Glomerular visceral epithelial cell (primary cell): Measurements from ENCODE around the gene NME5.

ENCODE experiments used
- DNase-seq: peaks from one replicate; pipeline ENCODE4 v3.0.0-alpha.2; 2016; ENCODE audit errors: extremely low spot score

The NME5 gene

DNA sequence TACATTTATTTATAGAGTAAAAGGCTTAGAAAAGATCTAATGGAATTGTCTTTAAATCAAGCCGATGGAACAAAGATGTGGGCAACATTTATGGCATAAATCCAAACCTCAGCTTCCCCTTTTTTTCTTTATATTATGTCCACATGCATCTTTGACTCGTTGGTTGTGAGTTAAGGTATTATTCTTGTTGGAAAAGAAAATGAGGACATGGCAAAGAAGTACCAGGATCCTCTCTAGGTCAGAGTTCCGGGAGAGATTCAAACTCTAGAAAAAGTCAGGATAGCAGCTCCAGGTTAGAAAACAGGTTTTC lies 508 bp upstream of the NME5 start:
- no peak for DNase-seq

DNA sequence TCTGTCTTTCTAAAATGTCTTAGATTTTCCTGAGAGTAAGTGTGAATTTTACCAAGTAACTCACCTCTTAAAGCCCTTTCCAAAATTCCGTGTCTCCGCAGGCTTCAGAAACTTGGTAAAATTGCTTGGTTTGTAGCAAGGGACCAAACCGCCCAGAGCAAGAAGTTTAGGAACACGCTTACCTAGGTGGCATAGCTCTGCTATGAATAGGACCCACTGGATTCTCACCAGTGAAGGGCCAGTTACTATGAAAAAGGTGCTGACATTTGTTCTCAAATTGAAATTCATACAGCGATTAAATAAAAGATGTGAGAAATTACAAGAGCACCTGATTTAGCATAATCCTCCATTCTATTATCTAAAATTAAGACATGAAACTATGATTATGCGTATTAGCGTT lies 6.7 kb downstream of the NME5 start:
- DNase-seq = no peak

DNA sequence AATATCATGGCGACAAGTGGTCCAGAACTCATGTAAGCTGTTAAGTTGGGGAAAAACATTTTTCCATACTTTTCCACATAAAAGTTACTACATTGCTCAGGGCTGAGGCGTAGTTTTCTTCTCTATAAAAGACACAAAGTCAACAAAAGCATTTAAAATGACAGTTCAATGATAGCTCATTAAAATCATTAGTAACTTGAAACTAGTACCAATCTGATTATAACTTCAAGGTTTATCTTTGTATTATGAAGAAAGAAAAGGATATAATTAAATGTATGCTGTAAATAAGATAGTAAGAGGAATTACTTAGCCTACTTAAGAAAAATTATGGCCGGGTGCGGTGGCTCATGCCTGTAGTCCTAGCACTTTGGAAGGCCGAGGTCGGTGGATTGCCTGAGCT lies 9.9 kb downstream of the NME5 start:
- DNase-seq = no peak

DNA sequence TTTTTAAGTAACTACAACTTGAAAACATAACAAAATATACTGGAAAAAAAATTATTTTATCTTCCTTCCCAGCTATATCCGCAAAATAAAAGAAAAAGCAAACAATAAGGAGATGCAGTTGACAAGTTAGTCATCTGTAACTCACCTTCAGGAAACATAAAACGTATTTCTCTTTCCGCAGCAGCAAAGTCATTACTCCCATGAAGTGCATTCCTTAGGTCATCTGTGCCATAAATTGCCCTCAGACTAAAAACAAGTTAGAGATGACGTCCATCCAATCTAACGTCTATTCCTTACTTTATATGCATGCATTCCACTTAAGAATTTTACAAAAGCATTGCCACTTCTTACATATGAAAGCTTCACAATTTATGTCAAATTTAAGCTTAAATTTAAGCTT lies 10.9 kb downstream of the NME5 start:
- no peak for DNase-seq

GRCh38 chr5:138115254-138115653 lies 24.0 kb downstream of the NME5 start:
- no peak for DNase-seq

- peak; percentile 11 for DNase-seq
Observed at GRCh38 chr5:138111937-138112336, 27.3 kb downstream of the NME5 start.

DNA sequence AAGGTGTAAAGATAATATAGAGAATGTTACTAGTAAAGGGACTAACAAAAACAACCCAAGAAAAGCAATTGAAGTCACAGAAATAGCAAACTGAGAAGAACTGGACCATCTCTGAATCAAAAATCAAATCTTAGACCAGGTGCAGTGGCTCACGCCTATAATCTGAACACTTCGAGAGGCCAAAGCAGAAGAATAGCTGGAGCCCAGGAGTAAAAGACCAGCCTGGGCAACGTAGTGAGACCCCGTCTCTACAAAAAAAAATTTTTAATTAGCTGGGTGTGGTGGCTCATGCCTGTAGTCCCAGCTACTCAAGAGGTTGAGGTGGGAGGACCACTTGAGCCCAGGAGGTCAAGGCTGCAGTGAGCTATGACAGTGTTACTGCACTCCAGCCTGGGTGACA lies 28.0 kb downstream of the NME5 start:
- DNase-seq = no peak

GRCh38 chr5:138110266-138110963 lies 28.8 kb downstream of the NME5 start:
- DNase-seq = peak; percentile 15

GRCh38 chr5:138109463-138110265 lies 29.6 kb downstream of the NME5 start:
- DNase-seq = peak; percentile 35

DNA sequence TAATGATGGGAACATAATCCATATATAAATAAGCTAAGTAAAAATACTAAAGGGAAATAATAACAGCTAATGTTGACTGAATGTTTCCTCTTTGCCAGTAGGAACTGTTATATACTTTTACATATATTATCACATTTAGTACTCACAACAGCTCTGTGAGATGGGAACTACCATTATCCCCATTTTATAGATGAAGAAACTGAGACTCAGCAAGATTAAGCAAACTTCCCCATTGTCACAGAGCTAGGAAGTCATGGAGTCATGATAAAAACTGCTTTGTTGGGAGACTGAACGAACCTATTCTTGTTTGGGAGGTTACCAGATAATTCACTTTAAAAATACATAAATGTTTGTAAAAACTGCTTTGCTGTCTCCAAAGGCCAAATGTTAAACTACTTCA lies 32.0 kb downstream of the NME5 start:
- no peak for DNase-seq

- DNase-seq = no peak
Observed at GRCh38 chr5:138105709-138106108, 33.5 kb downstream of the NME5 start.

- DNase-seq = no peak
Observed at GRCh38 chr5:138103319-138103637, 36.0 kb downstream of the NME5 start.

GRCh38 chr5:138102454-138103318 lies 36.5 kb downstream of the NME5 start:
- DNase-seq = no peak

DNA sequence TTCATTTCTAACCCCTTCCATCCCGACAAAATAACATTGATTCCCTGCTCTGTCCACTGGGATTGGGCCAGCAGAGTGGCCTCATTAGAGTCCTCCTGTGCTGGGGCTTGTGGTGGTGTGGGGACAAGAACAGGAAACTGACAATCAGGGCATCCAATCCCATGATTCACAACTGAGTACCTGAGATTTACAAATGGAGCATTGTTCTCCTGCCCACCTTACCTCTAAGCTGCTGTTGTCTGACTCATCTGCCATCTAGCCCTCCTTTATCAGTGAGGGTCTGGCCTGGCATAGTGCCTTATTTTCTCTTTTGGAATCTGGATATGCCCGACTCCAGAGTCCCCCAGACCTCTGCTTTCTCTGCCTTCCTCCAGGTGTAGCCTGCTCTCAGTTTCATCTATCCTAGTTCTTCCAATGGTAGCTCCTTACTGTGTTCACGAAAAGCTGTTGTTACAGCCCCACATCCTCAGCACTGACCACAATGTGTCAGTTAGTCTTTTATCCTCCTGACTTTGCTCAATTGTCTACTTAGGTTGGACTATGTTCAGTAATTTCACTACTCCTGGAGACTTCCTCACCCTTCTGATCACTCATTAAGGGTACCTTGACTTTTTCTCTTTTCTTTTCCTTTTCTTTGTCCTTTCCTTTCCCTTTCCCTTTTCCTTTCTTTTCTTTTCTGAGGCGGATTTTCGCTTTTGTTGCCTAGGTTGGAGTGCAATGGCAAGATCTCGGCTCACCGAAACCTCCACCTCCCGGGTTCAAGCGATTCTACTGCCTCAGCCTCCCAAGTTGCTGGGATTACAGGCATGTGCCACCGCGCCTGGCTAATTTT lies 42.0 kb downstream of the NME5 start:
- DNase-seq = no peak

DNA sequence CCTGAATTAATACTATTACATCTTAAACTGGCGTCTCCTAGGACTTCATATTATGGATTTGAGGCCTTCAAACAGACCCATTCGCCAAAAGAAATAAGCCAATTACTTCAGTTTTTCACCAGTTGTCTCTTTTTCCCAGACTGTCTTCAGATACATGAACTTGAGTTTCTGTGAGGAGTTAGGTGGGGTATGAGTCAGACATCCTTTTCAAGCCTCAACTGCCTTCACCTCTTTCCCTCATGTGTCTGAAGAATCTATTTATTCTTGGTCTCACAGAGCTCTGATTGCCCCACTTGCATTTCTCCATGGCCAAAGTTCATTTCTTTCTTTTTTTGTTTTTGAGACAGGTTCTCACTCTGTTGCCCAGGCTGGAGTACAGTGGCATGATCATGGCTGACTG lies 42.9 kb downstream of the NME5 start:
- no peak for DNase-seq

- no peak for DNase-seq
Observed at GRCh38 chr5:138095100-138095907, 43.9 kb downstream of the NME5 start.

DNA sequence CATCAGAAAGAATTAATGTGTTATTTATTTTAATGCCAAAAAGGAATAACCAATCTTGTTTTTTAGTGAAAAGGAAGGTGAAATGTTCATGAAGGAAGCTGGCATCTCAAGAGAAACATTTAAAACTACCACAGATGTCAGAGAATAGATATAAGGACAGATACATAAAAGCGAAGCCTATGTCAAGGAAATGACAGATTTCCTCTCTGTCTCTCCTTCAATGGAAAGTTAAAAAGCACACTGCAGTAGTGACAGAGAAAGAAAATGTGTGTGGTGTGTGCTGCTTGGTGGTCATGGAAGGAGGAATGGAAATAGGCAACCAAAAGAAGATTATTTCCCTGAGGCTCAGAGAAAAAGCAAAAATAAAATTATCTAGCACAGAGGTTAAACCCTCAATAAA lies 46.2 kb downstream of the NME5 start:
- DNase-seq = no peak

DNA sequence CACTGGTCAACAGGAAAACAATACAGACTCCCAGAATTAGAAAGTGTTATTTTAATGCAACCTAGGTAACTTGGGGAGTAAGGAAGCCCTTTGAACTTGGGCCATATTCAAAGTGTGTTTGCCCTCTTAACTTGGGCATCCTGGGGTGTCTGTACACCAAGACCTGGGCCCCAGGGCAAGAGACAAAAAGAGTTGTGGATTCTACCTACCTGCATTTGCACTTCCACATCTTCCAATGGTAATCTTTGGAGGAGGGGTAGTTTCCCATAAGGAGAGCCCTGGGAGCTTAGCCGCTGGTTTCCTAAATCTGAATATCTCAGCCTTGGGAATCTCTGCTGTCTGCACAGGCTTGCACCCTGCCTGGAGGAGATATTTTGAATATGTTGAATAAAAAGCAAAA lies 46.9 kb downstream of the NME5 start:
- no peak for DNase-seq

DNA sequence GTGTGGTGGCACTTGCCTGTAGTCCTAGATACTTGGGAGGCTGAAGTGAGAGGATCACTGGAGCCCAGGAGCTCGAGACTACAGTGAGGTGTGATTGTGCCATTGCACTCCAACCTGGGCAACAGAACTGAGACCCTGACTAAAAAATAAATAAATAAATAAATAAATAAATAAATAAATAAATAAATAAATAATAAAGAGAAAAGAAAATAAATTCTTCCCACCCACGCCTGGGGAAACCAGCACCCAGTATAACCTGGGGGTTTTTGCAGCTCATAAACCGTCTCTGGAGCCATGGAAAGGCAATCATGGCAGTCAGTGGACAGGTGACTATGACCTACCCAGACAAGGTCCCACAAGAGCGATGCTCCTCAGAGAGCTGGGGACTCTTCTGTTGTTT lies 47.5 kb downstream of the NME5 start:
- no peak for DNase-seq

DNA sequence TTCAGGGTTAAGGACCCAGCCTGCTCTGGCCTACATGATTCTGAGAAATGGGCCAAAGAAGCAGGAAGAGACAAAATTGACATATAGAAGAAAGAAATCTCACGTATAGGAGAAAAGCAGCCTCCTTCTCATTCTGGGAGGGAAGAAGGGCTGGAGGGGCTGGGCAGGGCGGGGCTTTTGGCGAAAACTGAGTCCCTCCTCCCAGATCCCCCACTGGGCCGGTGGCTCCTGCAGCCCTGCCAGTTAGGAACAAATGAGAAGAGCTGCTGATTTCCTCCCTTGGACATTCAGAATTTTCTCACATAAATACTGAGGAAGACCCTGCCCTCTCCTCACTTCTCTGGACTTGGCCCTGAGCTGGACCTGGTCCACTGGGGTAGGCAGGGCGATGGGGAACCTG lies 55.5 kb downstream of the NME5 start, which contains the start of gene WNT8A:
WNT8A (plus strand) TSS at position 332 of the 400 bp plus-strand sequence. CDS start 95 bp downstream, outside the sequence.
- no peak for DNase-seq

DNA sequence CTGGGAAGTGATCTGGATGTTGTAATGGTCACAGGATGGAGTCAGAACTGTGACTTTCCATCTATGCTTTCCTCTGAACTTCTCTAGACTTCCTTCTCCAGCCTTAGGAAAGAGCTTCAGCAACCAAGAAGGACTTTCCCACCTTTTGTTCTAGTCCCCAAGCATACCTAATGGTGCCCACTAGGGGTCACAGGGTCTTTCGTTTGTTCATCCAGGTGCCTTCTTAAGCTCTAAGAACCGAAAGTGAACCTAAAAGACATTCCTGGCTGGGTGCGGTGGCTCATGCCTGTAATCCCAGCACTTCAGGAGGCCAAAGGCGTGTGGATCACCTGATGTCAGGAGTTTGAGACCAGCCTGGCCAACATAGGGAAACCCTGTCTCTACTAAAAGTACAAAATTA lies 57.2 kb downstream of the NME5 start:
- DNase-seq = no peak
